WI38 (cell line): ENCODE data around the gene CHCT1.

Experiments
- H3K4me3 ChIP-seq: 2 replicates; pipeline ENCODE4 v1.5.1; 2011; ENCODE audit warnings: low read depth, mild to moderate bottlenecking, control low read depth, low read length
- TF ChIP-seq, protein P1 (sequence below): IDR thresholded peaks from 2 replicates; pipeline ENCODE4 v1.5.1; 2012; ENCODE audit warnings: low read depth, mild to moderate bottlenecking, control low read depth, low read length

The CHCT1 gene

DNA sequence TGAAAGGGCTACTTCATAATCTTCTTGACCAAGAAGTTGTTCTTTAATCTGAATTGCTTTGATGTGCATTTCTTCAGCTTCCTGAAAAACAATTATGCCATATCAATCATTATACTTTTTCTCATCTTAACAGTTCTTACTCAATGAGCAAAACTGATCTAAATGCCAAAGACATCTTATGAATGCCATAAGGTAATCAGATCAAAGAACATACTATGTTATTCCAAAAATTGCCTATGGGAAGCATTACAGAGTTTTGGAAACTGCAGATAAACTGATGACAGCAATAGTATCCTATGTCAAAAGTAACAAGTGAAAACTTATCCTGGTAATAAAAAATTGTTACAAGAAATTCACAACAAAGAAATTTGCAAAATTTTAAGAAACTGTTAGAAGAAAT, 29.7 kb downstream of the CHCT1 start:
- no peak overlapping the region for H3K4me3 ChIP-seq
- TF ChIP-seq, protein P1, sequence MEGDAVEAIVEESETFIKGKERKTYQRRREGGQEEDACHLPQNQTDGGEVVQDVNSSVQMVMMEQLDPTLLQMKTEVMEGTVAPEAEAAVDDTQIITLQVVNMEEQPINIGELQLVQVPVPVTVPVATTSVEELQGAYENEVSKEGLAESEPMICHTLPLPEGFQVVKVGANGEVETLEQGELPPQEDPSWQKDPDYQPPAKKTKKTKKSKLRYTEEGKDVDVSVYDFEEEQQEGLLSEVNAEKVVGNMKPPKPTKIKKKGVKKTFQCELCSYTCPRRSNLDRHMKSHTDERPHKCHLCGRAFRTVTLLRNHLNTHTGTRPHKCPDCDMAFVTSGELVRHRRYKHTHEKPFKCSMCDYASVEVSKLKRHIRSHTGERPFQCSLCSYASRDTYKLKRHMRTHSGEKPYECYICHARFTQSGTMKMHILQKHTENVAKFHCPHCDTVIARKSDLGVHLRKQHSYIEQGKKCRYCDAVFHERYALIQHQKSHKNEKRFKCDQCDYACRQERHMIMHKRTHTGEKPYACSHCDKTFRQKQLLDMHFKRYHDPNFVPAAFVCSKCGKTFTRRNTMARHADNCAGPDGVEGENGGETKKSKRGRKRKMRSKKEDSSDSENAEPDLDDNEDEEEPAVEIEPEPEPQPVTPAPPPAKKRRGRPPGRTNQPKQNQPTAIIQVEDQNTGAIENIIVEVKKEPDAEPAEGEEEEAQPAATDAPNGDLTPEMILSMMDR = no peak

DNA sequence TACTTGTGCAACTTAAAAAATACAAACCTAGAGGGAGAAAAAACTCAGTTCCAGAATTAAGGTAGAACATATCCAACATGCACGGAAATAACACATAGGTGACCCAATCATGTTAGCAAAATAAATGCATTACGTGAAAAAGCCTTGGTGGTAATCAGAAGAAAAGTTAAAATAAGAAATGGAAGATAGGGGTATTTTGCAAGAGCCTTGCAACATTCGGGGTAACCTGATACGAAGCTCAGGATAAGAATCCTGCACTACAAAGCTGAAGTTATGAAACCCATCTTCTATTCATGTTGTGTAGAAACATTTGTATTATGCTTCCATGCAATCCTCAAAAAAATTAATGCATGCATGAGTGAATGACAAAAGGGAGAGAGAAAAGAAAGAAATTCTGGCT, 33.1 kb downstream of the CHCT1 start:
- TF ChIP-seq, protein P1 = no peak
- no peak overlapping the region for H3K4me3 ChIP-seq

DNA sequence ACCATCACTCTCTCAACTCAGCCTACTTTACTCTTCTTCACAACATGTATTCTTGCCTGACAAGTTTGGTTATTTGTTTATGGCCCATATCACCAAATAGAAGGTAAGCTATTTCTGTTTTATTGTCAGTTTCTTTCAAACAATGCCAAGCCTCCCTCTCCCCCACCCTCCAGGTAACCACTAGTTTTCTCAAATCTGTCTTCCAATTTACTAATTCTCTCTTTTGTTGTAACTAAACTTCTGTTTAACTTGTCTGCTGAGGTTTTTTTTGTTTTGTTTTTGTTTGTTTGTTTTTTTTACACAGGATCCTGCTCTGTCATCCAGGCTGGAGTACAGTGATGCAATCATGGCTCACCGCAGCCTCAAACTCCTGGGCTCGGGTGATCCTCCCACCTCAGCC, 34.9 kb downstream of the CHCT1 start:
- TF ChIP-seq, protein P1 = no peak
- H3K4me3 ChIP-seq = no peak overlapping the region

DNA sequence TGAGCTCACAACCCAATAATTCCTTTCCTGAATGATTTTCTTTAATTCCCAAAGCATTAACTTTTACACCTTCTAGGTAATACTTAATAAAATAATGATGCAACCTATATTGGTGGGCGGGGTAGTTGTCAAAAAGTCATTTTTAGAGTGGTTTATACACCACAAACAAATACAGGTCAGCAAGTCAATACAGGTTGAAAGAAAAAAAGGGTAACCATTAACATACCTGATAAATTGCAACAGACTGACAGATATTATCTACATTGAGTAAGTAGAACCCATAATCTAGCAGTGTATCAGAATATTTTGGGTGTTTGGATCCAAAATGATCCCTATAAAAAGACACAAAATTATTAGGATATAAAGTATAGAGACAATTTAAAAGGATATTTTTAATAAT, 39.3 kb downstream of the CHCT1 start:
- no peak overlapping the region for H3K4me3 ChIP-seq
- TF ChIP-seq, protein P1 = no peak

DNA sequence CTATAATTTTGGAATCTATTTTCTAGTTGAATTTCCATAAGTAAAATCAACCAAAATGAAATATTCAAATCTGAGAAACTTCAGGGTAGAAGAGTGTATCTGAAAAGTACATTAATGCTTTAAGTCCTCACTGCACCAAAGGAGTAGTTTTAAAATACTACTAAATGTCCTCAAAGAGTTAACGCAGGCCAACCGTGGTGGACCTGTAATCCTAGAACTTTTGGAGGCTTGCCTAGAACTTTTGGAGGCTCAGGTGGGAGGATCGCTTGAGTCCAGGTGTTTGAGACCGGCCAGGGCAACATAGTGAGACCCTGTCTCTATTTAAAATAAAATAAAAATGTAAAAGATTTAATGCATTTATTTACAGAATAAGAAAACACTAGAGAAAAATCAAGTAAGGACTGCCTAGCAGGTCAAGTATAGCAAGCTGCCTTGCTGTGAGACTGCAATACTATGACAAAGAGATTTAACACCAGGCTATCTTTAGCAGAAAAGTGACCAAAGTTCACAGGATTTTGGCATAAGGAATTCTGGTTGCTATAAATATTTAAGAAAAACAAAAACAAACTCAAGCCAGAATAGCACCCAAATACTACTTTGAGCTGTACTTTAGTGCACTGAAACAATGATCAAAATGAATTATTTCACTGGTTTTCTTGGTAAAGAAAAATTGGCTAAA, 41.0 kb downstream of the CHCT1 start:
- TF ChIP-seq, protein P1 = no peak

DNA sequence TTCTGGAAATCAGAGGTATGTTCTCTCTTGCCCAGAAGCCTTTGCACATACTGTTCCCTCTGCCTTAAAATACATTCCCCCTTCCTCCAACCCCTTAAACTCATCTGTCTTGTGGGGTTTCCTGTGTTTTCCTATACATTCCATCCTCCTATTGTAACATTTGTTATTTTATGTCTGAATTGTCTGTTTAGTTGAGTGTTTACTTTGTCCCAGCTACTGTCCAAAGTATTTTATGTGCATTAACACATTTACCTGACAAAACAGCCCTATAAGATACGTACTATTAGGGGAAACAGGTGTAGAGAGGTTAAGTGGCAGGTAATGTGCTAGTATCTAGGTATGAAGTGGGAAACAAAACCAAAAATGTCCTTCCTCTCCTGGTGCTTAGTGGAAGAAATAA, 42.1 kb downstream of the CHCT1 start:
- no peak overlapping the region for H3K4me3 ChIP-seq
- TF ChIP-seq, protein P1 = no peak

More for the DNA sequence above, 41.0 kb downstream of the CHCT1 start:
- no peak overlapping the region for H3K4me3 ChIP-seq

DNA sequence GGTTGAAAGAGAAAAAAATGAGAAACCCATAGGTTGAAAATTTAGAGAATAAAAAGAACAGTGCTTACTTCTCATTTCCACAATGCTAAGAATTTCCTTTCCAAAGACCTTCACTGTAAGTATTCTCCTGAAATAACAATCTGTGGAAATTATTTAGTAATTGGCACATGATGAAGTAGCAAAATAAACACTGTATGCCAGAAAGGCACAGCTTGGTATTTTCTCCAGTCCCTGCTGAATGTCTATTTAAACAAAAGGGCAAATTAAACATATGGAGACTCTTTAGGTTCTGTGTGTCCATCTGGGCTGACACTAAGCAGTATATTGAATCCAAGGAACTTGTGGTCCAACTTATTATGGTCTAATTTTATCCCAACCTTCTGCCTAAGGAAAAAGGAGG, 46.1 kb downstream of the CHCT1 start:
- TF ChIP-seq, protein P1 = no peak
- H3K4me3 ChIP-seq = no peak overlapping the region
